ENCODE data around the gene IER2.
A peak's percentile ranks its signal among the peaks of the same experiment; 100 is the strongest.
"Not testable (repeated sequence)": the region's sequence is repeated elsewhere in the genome, so short reads cannot be mapped to it uniquely, and the experiment has no call there.

Gene IER2

DNA sequence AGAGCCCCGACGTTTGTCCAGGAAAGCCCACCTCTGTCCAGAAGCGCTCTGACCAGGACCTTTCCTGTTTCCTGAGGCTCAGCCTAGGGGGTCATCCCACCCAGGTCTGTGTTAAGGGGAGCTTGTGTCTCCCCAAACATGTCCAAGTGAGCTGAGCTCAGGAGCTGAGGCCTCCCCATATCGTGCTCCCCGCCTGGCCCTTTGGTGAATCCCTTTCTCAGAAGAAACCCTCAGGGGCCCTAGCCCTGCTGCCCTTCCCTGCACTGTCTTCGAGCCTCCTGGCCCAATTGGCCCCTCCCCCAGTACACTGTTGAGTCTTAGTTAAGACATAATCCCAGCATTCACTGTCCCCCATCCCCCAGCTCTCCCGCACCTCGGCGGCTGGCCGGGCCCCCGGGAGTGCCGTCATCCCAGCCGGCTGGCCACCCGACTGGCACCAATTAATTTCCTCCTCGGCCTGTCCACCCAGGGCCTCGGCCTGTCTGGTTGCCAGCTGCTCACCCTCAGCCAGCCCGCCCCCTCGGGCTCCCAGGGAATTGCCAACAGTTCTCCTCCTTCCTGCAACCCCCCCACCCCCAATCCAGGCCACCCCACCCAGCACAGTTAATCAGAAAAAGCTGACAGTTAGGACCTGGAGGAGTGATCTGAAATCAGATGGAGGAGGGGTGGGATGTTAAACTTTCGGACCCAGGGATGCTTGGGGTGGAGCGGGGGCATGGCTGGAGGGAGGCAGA lies 13.6 kb downstream of the IER2 start:
- Histone ChIP-seq H3K36me3 (ENCODE audit: insufficient read depth, low read length) (no peaks in the 10 kb centered on the region), H3K79me2 (ENCODE audit: insufficient read depth, low read length) (no peaks in the 10 kb centered on the region), H3K9me3 (ENCODE audit: low read length) (no peaks in the 10 kb centered on the region), H3K27ac (ENCODE audit: low read depth, low read length, poor library complexity, severe bottlenecking) (peak overlapping the region; percentile 63), H3K27me3 (ENCODE audit: insufficient read depth, low read length) (no peaks in the 10 kb centered on the region), H3K4me3 (ENCODE audit: low read depth, low read length, poor library complexity, severe bottlenecking) (peak overlapping the region; percentile 61), H2AFZ (ENCODE audit: low read length) (no peak overlapping the region), H4K20me1 (ENCODE audit: insufficient read depth, low read length) (no peaks in the 10 kb centered on the region), H3K4me2 (ENCODE audit: low read length) (peak overlapping the region; percentile 87), H3F3A (ENCODE audit: insufficient read depth, low read length) (no peaks in the 10 kb centered on the region), H3K4me1 (ENCODE audit: insufficient read depth, low read length, severe bottlenecking) (peaks cover 45% of the 10 kb centered on the region), H3K9ac (ENCODE audit: low read length) (no peak overlapping the region), H3K9me2 (ENCODE audit: low read depth, low read length) (no peaks in the 10 kb centered on the region)
- no peak for TF ChIP-seq CTCF (IDR thresholded peaks at IDR 0.05; ENCODE audit: low read length)
- TF ChIP-seq EZH2 (IDR thresholded peaks at IDR 0.05; ENCODE audit: borderline replicate concordance, low read length): no peak

DNA sequence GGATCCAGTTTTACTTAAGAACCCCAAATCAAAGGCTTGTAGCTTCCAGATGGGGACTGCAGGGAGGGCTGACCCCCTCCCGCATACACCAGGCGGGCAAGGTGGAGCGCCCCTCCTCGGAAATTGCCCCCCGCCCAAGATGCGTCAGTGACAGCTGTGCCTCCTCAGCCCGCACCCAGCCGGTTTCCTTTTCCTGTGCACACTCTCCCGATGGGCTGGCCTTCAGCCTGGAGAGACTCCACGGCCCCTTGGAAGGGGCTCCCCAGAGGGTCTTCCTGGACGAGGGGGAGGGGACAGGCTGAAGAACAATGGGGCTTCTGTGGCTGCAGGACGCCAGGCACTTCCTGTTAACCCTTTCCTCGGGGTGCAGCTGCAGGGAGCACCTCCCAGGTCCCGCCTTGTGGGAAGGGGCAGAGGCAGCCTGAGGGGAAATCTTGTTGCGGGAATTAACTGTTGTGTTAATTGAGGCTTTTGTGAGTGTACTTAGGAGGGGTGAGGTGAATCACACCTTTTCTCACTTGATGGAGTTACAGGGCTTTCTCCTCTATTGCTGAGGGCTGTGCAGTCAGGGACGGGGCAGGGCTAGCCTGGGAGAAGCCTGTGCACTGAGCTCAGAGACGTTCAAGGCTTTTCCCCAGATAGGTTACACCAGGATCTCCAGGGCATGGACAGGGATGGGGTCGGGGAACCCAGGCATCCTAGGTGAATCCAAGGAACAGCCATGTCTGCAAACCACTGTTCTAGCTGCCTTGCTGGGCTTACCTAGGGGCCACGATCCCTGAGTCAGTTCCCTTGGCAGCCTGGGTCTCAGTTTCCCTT lies 14.3 kb downstream of the IER2 start:
- Histone ChIP-seq H3K9ac (ENCODE audit: low read length) (0 out of 2 replicates have a peak overlapping the region, but pooled peaks have one; percentile 15), H3K36me3 (ENCODE audit: insufficient read depth, low read length) (no peaks in the 10 kb centered on the region), H3K4me2 (ENCODE audit: low read length) (peak overlapping the region; percentile 55), H3K27ac (ENCODE audit: low read depth, low read length, poor library complexity, severe bottlenecking) (peak overlapping the region; percentile 63), H3K4me3 (ENCODE audit: low read depth, low read length, poor library complexity, severe bottlenecking) (peak overlapping the region; percentile 29), H2AFZ (ENCODE audit: low read length) (no peak overlapping the region), H3K4me1 (ENCODE audit: insufficient read depth, low read length, severe bottlenecking) (peaks cover 45% of the 10 kb centered on the region), H3K27me3 (ENCODE audit: insufficient read depth, low read length) (no peaks in the 10 kb centered on the region), H3K9me2 (ENCODE audit: low read depth, low read length) (no peaks in the 10 kb centered on the region), H3F3A (ENCODE audit: insufficient read depth, low read length) (no peaks in the 10 kb centered on the region), H3K9me3 (ENCODE audit: low read length) (no peaks in the 10 kb centered on the region), H3K79me2 (ENCODE audit: insufficient read depth, low read length) (no peaks in the 10 kb centered on the region), H4K20me1 (ENCODE audit: insufficient read depth, low read length) (no peaks in the 10 kb centered on the region)
- TF ChIP-seq CTCF (IDR thresholded peaks at IDR 0.05; ENCODE audit: low read length): no peak
- no peak for TF ChIP-seq EZH2 (IDR thresholded peaks at IDR 0.05; ENCODE audit: borderline replicate concordance, low read length)

- no peaks in the 10 kb centered on the region for H3K9me3 ChIP-seq (ENCODE audit: low read length)
- H3K79me2 ChIP-seq (ENCODE audit: insufficient read depth, low read length): no peaks in the 10 kb centered on the region
- H3K27ac ChIP-seq (ENCODE audit: low read depth, low read length, poor library complexity, severe bottlenecking): peak overlapping the region; percentile 63
- H3K9ac ChIP-seq (ENCODE audit: low read length): no peak overlapping the region
- TF ChIP-seq EZH2 (IDR thresholded peaks at IDR 0.05; ENCODE audit: borderline replicate concordance, low read length) (no peak), CTCF (IDR thresholded peaks at IDR 0.05; ENCODE audit: low read length) (no peak)
- no peak overlapping the region for H3K4me2 ChIP-seq (ENCODE audit: low read length)
- no peak overlapping the region for H3K4me3 ChIP-seq (ENCODE audit: low read depth, low read length, poor library complexity, severe bottlenecking)
- no peaks in the 10 kb centered on the region for H3K9me2 ChIP-seq (ENCODE audit: low read depth, low read length)
- H3F3A ChIP-seq (ENCODE audit: insufficient read depth, low read length): no peaks in the 10 kb centered on the region
- no peaks in the 10 kb centered on the region for H3K27me3 ChIP-seq (ENCODE audit: insufficient read depth, low read length)
- no peaks in the 10 kb centered on the region for H4K20me1 ChIP-seq (ENCODE audit: insufficient read depth, low read length)
- H2AFZ ChIP-seq (ENCODE audit: low read length): no peak overlapping the region
- H3K4me1 ChIP-seq (ENCODE audit: insufficient read depth, low read length, severe bottlenecking): peaks cover 45% of the 10 kb centered on the region
- H3K36me3 ChIP-seq (ENCODE audit: insufficient read depth, low read length): no peaks in the 10 kb centered on the region
These were observed 15.2 kb downstream of the IER2 start for GRCh38 chr19:13165162-13165997.

DNA sequence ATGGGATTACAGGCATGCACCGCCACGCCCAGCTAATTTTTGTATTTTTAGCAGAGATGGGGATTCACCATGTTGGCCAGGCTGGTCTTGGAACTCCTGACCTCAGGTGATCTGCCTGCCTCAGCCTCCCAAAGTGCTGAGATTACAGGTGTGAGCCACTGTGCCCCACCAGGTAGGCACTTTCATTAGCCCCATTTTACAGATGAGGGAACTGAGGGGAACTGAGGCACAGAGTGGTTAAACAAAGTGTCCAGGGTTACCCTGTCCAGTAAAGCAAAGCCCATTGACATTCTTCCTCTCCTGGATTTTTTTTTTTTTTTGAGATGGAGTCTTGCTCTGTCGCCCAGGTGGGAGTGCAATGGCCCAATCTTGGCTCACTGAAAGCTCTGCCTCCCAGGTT lies 15.9 kb downstream of the IER2 start:
- not testable (repeated sequence) for H3K4me3 ChIP-seq (ENCODE audit: low read depth, low read length, poor library complexity, severe bottlenecking); H4K20me1 ChIP-seq (ENCODE audit: insufficient read depth, low read length); H3K79me2 ChIP-seq (ENCODE audit: insufficient read depth, low read length); H3K36me3 ChIP-seq (ENCODE audit: insufficient read depth, low read length); H3K9me3 ChIP-seq (ENCODE audit: low read length); H3K27me3 ChIP-seq (ENCODE audit: insufficient read depth, low read length); H3K27ac ChIP-seq (ENCODE audit: low read depth, low read length, poor library complexity, severe bottlenecking); H3K9me2 ChIP-seq (ENCODE audit: low read depth, low read length); H3K9ac ChIP-seq (ENCODE audit: low read length); H3K4me2 ChIP-seq (ENCODE audit: low read length); H2AFZ ChIP-seq (ENCODE audit: low read length); H3F3A ChIP-seq (ENCODE audit: insufficient read depth, low read length)
- peaks cover 45% of the 10 kb centered on the region for H3K4me1 ChIP-seq (ENCODE audit: insufficient read depth, low read length, severe bottlenecking)
